ENCODE data around the gene LRRK1. TPM values are rescaled to one million over a fixed set of nuclear protein-coding genes. Genes with fewer than 3 reads are reported as not detected.

LRRK1 gene
- polyA plus RNA-seq, 1 of the 3 experiments (the other 2 are of a cell fraction) = 6.9 TPM

DNA sequence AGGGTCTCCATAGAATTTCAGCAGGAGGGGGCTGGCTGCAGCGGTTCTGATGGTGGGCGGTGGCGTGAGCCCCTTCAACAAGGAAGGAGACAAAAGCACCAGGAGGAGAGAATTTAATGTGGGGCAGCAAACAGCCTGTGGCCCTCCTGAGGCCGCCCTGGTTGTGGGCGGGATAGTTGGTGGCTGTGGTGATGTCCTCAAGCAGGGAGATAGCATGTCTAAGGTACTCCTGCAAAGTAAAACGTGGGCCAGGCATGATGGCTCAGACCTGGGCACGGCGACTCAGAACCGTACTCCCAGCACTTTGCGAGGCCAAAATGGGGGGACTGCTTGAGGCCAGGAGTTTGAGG, 94.0 kb downstream of the LRRK1 start:
- no peak overlapping the region for H3K4me3 ChIP-seq (ENCODE audit: low read depth in 2 of 2, low read length in 1 of 2)
- peaks cover 0 to 11% of the 10 kb centered on the region in 2 experiments; a peak in 1 of 4 replicates for H3K4me1 ChIP-seq (ENCODE audit: control insufficient read depth in 1 of 2, insufficient read depth in 2 of 2, low read depth in 1 of 2, low read length in 1 of 2)
- no peaks in the 10 kb centered on the region for H3K9me2 ChIP-seq
- TF ChIP-seq PBX3 (IDR thresholded peaks at IDR 0.05) (no peak), SIN3A (IDR thresholded peaks at IDR 0.05; ENCODE audit: borderline replicate concordance, low read depth, low read length) (no peak), FOSL2 (IDR thresholded peaks at IDR 0.05; ENCODE audit: borderline replicate concordance, low read depth) (no peak), NFIC (IDR thresholded peaks at IDR 0.05; ENCODE audit: borderline replicate concordance) (no peak), TAF1 (IDR thresholded peaks at IDR 0.05; ENCODE audit: borderline replicate concordance, low read depth, low read length) (no peak), RAD21 (IDR thresholded peaks at IDR 0.05; ENCODE audit: low read length) (no peak), POLR2AphosphoS5 (IDR thresholded peaks at IDR 0.05; ENCODE audit: low read depth, low read length) (no peak)
- H3F3A ChIP-seq (replicated peaks; ENCODE audit: insufficient read depth) = no peaks in the 10 kb centered on the region
- H3K36me3 ChIP-seq (replicated peaks in 1 of 2; ENCODE audit: control insufficient read depth in 1 of 2, insufficient read depth in 2 of 2, low read length in 1 of 2) = peaks cover 2 to 5% of the 10 kb centered on the region in 2 experiments
- H3K79me2 ChIP-seq (ENCODE audit: insufficient read depth) = no peaks in the 10 kb centered on the region
- H3K9ac ChIP-seq = no peak overlapping the region
- H3K9me3 ChIP-seq = no peaks in the 10 kb centered on the region
- 0 out of 2 replicates have a peak, but pooled peaks cover 4% of the 10 kb centered on the region for H4K20me1 ChIP-seq (ENCODE audit: insufficient read depth)
- 92% methylated on average over 9 of the region's 10 CpGs for WGBS (ENCODE audit: low lambda C conversion rate)
- no peak overlapping the region for H3K27ac ChIP-seq (ENCODE audit: low read depth in 2 of 2, low read length in 1 of 2)
- no peak overlapping the region for H2AFZ ChIP-seq (ENCODE audit: low read depth)
- H3K4me2 ChIP-seq = no peak overlapping the region
- no peak for DNase-seq
- no peaks in the 10 kb centered on the region for H3K27me3 ChIP-seq (ENCODE audit: insufficient read depth)
- CTCF ChIA-PET = interaction anchor here (0.9 to 2.4 kb wide), 4 partner anchors 10 to 663 kb away, joined by 3 to 25 read pairs (median 6); partner anchors contain the start of gene LRRK1
- POLR2A ChIA-PET = no interaction called here

- H4K20me1 ChIP-seq (ENCODE audit: insufficient read depth) = no peaks in the 10 kb centered on the region
- no peaks in the 10 kb centered on the region for H3K27me3 ChIP-seq (ENCODE audit: insufficient read depth)
- H3K9me3 ChIP-seq = no peaks in the 10 kb centered on the region
- peaks cover 0 to 7% of the 10 kb centered on the region in 2 experiments; a peak in 1 of 4 replicates for H3K4me1 ChIP-seq (ENCODE audit: control insufficient read depth in 1 of 2, insufficient read depth in 2 of 2, low read depth in 1 of 2, low read length in 1 of 2)
- no peak overlapping the region for H3K27ac ChIP-seq (ENCODE audit: low read depth in 2 of 2, low read length in 1 of 2)
- no peak overlapping the region for H3K4me3 ChIP-seq (ENCODE audit: low read depth in 2 of 2, low read length in 1 of 2)
- POLR2A ChIA-PET = no interaction called here
- H3K9ac ChIP-seq = no peak overlapping the region
- no peak overlapping the region for H3K4me2 ChIP-seq
- no peak for DNase-seq
- H3K9me2 ChIP-seq = no peaks in the 10 kb centered on the region
- 91% methylated on average over 16 of the region's 21 CpGs for WGBS (ENCODE audit: low lambda C conversion rate)
- no peak overlapping the region for H2AFZ ChIP-seq (ENCODE audit: low read depth)
- no peaks in the 10 kb centered on the region for H3K79me2 ChIP-seq (ENCODE audit: insufficient read depth)
- peaks cover 2 to 5% of the 10 kb centered on the region in 2 experiments for H3K36me3 ChIP-seq (replicated peaks in 1 of 2; ENCODE audit: control insufficient read depth in 1 of 2, insufficient read depth in 2 of 2, low read length in 1 of 2)
- CTCF ChIA-PET = interaction anchor here (0.6 to 1.9 kb wide), 18 partner anchors 9 to 900 kb away, joined by 3 to 25 read pairs (median 3); partner anchors contain the start of gene SNRPA1
- no peaks in the 10 kb centered on the region for H3F3A ChIP-seq (replicated peaks; ENCODE audit: insufficient read depth)
- TF ChIP-seq USF1 (IDR thresholded peaks at IDR 0.05; ENCODE audit: borderline replicate concordance, low read depth) (no peak), JUND (IDR thresholded peaks at IDR 0.05) (no peak), FOXJ3 (CRISPR knock-in tag; IDR thresholded peaks at IDR 0.05) (no peak), EP300 (IDR thresholded peaks at IDR 0.05; ENCODE audit: borderline replicate concordance in 1 of 2, low read depth in 1 of 2, low read length in 1 of 2) (no peak), CHD2 (IDR thresholded peaks at IDR 0.05; ENCODE audit: low read length, partially characterized antibody) (no peak)
Observed at GRCh38 chr15:101013769-101014675, 94.9 kb downstream of the LRRK1 start.
